HG03066 (cell line): ENCODE measurements around the gene GSE1.

Experiments
- ATAC-seq: cut with Tn5 transposase; IDR thresholded peaks from one replicate; pipeline ENCODE4 v1.9.1; 2021; ENCODE audit warnings: low read depth; ENCODE audit not compliant: unreplicated experiment

Gene GSE1

GRCh38 chr16:85616607-85617321, 3.6 kb downstream of the GSE1 start:
- ATAC-seq = no peak

DNA sequence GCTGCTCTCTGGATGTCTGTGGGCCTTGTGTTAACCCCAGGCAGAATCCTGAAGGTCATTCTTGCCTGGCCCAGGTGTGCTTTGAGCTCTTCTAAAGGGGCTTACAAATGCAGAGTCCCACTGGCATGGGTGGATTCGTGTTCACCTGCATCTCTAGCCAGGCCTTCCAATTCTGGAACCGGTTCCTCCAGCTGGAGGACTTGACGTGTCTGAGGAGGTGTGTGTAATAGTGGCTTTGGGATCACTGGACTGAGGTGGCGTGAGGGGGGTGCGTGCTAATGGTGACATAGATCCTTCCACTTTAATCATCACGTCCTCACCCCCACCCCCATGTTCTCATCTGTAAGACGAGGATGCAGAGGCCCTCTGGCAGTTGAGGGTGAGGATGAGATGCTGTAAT, 4.8 kb downstream of the GSE1 start:
- ATAC-seq = no peak

- ATAC-seq = no peak
Measured at GRCh38 chr16:85618521-85618920, 5.4 kb downstream of the GSE1 start.

- ATAC-seq = no peak
Measured at GRCh38 chr16:85619101-85619891, 6.2 kb downstream of the GSE1 start.

- ATAC-seq = no peak
Measured at GRCh38 chr16:85620374-85620773, 7.3 kb downstream of the GSE1 start.

GRCh38 chr16:85621698-85622428, 8.7 kb downstream of the GSE1 start:
- no peak for ATAC-seq

GRCh38 chr16:85622683-85623082, 9.6 kb downstream of the GSE1 start:
- ATAC-seq = no peak

- no peak for ATAC-seq
Measured at GRCh38 chr16:85623250-85623649, 10.1 kb downstream of the GSE1 start.

GRCh38 chr16:85623997-85624601, 11.0 kb downstream of the GSE1 start:
- ATAC-seq = no peak

DNA sequence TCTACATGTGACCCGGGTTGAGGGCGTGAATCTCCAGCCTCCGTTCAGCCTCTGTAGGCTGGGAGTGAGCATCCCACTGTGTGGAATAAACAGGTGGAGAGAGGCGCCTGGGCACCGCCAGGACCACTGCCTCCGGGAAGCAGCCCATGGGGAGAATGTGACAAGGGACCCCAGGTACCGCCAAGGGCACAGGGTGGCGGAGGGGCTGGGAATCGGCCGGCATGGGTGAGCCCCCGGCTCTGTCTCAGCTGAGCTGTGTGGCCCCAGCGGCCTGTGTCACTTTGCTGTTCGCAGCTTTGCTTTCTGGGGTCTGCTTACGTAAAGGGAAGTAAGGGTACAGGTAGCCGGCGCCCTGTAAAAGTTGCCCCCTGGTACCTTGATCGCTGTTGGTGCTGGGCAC, 11.5 kb downstream of the GSE1 start:
- no peak for ATAC-seq

- no peak for ATAC-seq
Measured at GRCh38 chr16:85625053-85625452, 11.9 kb downstream of the GSE1 start.

- no peak for ATAC-seq
Measured at GRCh38 chr16:85625485-85626117, 12.5 kb downstream of the GSE1 start.

- no peak for ATAC-seq
Measured at GRCh38 chr16:85626191-85626981, 13.3 kb downstream of the GSE1 start.

DNA sequence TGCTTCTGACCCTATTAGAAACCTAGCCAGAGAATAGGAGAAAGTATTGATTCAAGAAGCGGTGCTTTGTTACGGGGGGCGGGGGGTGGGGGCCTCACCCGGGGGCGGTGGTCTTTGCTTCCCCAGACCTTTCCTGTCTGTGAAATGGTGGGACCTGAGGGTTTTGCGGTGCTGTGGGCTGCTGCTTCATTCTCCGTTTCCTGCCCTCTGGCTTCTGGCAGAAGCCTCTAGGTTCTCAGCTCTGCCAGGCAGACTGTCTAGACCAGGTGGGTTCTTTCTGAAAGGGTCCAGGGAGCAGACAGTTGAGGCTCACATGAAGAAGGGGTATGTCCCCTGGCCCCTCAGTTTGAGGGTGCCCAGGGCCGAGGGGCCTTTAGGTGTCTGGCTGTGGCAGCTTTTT, 14.0 kb downstream of the GSE1 start:
- ATAC-seq = no peak

- no peak for ATAC-seq
Measured at GRCh38 chr16:85627526-85628264, 14.6 kb downstream of the GSE1 start.

- no peak for ATAC-seq
Measured at GRCh38 chr16:85628265-85628556, 15.1 kb downstream of the GSE1 start.

- ATAC-seq = no peak
Measured at GRCh38 chr16:85628645-85629044, 15.5 kb downstream of the GSE1 start.

DNA sequence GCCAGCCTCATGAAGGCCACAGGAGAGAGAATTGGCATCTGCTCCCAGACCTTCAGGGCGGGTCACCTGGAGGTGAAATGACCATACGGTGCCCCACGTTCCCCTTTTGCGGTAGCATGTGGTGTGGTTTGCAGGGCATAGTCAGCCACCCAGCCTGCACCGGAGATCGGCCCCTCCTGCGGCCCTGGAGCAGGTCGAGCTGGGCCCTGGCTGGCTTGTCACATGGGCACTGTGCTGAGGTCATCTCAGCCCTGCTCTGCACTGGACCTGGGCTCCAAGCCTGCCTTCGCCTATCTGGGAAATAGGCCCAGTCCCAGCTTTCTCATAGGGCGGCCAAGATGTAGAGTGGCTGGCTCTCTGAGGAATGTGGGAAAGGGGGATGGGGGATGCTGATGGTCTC, 16.2 kb downstream of the GSE1 start:
- ATAC-seq = no peak

DNA sequence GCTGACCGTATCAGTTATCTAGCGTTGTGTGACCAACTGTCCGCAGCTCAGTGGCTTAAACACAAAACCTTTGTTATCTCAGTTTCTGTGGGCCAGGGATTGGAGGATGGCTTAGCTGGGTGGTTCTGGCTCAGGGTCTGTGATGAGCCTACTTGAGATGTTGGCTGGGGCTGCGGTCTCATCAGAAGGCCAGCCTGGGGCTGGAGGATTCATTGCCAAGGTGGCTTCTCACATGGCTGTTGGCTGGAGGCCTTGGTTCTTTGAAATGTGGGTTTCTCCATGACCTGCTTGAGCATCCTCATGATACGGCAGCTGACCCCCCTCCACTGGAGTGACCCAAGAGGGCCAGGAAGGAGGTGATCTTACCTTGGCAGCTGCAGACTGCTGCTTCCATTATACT, 16.7 kb downstream of the GSE1 start:
- ATAC-seq = no peak
